Activated CD4-positive, alpha-beta T cell treated with anti-CD3 and anti-CD28 coated beads, Interleukin-10, Interleukin-2, amounts not matched to agents 100 ng/mL and 50 ng/mL, durations not matched to agents 16 hours and 8 hours (primary cell): ENCODE measurements around the gene PKLR.

Source experiments
- DNase-seq: peaks from one replicate; pipeline ENCODE4 v3.0.0-alpha.2; 2020

Gene PKLR

DNA sequence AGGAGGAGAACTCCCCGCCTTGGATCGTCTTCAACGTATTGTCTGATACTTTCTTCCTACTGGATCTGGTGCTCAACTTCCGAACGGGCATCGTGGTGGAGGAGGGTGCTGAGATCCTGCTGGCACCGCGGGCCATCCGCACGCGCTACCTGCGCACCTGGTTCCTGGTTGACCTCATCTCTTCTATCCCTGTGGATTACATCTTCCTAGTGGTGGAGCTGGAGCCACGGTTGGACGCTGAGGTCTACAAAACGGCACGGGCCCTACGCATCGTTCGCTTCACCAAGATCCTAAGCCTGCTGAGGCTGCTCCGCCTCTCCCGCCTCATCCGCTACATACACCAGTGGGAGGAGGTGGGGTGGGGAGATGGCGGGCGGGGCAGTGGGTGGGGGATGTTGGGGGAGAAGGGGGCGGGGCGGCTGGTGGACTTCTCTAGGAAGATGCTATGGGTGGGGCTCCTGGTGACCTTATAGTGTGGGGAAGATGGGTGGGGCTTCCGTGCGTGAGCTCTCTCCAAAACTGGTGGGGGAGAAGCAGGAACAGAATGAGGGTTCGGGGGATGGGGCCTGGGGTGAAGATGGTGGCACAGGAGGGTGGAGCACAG is 18.6 kb downstream of the PKLR start:
- DNase-seq: no peak

DNA sequence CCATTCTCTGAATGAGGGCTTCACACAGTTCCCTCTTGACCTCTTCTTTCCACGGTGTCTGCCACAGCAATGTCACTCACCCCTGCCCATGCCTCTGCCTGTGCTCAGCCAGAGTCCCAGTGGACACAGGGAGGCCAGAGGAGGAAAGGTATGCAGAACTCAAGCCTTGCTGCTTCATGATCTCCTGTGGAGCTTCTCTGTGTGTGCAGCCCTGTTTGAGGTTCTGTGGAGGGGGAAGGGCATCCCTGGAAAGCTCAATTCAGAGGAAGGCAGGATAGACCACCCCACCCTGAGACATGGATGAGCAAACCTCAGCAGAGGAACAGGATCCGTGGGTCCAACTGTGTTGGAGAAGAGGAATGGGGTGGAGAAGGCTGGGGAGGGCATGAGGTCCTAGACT is 22.0 kb downstream of the PKLR start:
- no peak for DNase-seq

DNA sequence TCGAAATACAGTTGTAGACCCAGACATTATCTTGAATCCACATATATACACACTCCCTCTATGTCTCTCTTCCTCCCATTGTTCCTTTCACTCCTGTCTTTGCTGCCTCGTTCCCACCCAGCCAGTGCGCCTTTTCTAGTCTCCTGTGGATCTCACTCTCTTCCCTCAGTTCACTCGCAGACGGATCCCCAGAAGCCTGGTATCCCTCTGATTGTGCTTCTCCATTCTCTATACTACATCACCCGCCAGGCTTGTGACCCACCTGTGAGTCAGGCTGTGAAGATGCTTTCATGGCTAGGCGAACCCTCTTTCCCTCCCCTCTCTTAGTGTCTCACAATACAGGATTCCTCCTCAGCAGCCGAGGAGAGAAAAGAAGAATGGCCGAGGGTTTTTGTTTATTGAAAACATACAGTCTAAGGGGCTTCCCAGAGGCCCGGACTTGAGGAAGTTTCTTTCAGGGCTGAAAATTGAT is 22.5 kb downstream of the PKLR start:
- no peak for DNase-seq

- peak; percentile 58 for DNase-seq
Measured at GRCh38 chr1:155277902-155278688, 23.1 kb downstream of the PKLR start.

DNA sequence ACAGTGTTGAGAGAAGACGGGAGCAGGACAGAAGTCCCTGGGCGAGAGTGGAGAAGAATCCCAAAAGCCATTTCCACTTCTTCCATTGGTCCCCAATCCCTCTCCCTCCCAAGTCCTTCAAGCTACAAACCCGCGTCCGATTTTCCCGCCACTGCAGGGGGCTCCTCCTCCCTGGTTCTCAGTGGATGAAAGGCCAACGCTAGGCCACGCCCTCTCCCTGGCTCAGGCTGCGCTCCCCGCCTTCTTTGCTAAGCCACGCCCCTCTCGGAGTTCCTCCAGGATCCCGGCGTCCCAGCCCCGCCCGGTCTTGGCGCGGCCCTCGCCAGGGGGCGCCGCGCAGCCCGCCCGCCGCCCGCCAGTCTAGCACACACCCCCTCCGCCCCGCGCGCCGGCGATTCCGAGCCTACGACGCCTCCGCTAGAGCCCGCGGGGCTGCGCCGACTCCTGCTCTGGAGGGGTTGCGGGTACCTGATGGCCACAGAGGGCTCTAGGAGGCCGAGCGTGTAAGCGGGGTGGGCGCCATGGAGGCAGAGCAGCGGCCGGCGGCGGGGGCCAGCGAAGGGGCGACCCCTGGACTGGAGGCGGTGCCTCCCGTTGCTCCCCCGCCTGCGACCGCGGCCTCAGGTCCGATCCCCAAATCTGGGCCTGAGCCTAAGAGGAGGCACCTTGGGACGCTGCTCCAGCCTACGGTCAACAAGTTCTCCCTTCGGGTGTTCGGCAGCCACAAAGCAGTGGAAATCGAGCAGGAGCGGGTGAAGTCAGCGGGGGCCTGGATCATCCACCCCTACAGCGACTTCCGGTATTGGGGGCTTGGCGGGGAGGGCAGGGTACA is 24.0 kb downstream of the PKLR start, which contains the start of gene HCN3:
Gene HCN3 (plus strand): TSS at position 394 of the 832 bp plus-strand sequence. CDS start 128 bp downstream, at position 522.
- DNase-seq: peak; percentile 97

DNA sequence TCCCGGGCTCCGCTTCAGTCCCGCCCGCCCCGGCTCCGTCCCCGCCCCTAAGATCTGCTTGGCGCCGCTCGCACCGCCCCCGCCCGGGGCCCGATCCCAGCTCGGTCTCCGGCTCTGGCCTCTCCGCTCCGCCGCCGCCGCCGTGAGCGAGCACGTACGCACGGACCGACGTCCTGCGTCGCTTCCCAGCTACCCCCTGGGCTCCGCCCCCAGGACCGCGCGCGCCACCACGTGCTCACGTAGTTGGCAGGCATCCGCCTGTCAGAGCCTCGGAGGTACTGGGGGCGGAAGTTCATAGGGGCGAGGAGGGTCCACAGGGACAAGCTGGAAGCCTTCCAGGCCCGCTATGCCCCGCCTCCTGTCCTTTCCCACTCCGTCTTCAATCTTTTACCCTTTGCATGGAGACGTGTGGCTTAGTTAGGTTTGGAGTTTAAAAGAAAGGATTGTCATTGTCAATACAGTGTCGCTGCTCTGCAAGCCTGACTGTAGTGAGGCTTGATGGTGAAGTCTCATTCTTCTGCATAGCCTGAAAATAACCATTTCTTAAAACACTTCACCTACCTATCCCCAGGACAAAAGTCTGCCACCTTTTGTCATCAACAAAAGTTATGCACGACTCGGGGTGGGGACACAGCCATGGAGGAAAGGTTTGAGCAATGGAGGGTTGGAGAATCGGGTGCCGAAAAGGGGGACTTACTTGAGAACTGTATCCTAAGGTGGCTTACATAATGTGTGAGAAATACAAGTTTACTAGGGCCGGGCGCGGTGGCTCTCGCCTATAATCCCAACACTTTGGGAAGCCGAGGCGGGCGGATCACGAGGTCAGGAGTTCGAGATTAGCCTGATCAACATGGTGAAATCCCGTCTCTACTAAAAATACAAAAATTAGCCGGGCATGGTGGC is 27.6 kb downstream of the PKLR start, which contains the start of gene CLK2:
Gene CLK2 (minus strand): TSS at position 162 of the 903 bp plus-strand sequence. CDS start 2,527 bp downstream, outside the sequence.
- DNase-seq: peak; percentile 98

DNA sequence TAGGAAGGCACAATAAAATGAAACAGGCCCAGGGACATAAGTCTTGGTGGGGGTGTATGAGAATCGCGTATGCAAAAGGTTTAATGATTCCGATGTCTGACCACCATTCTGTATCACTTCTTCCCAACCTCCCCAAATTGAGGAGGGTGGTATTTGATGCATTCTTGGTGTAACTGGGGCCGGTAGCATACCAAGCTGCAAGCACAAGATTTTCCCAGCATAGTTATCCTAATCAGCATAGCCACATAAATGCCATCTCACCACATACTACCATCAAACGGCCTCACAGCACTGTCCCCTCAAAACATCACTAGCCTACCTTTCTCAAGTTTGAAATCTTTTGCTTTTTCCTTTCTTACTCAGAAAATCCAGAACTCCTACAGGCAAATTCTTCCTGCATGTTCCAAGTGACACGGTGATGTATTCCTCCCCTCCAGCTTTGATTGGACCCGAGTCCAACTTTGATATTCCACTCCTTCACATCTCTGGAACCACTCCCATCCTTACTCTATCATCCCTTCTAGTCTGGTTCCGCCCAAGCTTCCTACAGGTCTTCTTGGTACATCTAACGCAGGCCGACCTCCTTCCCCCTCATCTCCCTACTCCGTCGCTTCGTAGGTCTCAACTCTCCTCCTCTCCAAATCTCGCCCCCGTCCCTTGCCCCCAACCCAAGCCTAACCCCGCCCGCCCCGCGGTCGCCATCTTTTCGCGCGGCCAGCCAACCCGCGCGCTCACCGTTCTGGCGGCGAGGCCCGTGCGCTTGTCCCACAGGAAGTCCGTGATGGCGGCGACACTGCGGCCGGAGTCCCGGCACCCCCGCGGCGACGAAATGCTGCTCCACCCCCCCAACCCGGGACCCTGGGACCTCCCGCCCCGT is 28.5 kb downstream of the PKLR start:
- DNase-seq: no peak

- no peak for DNase-seq
Measured at GRCh38 chr1:155269381-155269780, 31.9 kb downstream of the PKLR start.

- DNase-seq: no peak
Measured at GRCh38 chr1:155268630-155269029, 32.6 kb downstream of the PKLR start.

DNA sequence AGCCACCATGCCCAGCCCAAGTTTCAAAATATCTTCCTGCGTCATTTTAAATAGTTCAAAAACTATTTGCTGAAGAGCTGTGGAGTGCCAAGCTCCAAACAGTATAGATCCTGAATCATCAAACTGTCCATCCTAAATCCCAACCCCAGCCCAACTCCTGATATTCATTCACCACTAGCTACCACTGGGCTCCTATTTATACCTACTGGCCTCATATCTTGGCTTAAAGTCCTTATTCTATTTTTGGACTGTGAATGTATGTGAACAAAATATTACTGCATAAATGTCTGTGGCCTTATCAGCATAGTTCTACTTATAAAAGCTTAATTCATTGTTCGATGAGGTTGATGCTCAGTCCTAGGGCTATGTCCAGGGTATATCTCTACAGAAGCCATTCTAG is 33.9 kb downstream of the PKLR start:
- no peak for DNase-seq

DNA sequence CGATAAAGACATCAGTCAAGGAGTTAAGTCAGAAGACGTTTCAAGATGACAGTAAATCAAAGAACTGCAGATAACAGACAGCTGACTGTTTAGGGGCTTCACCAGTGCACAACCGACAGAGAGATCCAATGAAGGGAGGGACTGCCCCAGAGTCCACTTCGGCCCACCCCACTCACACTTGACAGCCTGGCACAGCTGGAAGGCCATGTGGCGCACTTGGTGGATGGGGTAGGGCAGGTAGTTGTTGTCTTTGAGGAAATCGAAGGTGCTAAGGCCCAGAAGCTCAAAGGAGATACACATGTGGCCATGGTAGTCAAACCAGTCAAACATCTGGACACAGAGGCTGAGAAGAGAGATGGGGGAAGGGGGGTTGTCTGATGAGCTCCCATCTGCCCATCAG is 34.7 kb downstream of the PKLR start:
- DNase-seq: no peak

DNA sequence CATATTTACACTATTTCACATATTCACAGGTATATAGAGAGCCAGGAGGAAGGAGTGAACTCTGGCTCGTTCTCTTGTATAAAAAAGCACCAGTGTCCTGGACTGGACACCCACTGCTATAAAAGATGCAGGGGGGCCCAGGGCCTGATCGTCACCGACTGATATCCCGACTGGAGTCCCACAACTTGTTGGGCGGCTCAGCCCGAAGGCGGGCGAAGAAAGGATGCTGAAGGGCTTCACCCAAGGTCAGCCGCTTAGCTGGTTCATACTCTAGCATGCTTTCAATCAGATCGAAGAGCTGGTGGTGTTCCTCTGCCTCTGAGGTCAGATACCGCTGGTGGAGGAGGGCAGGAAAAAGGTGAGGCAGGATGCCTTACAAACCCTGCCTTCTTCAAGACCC is 38.2 kb downstream of the PKLR start:
- DNase-seq: no peak

DNA sequence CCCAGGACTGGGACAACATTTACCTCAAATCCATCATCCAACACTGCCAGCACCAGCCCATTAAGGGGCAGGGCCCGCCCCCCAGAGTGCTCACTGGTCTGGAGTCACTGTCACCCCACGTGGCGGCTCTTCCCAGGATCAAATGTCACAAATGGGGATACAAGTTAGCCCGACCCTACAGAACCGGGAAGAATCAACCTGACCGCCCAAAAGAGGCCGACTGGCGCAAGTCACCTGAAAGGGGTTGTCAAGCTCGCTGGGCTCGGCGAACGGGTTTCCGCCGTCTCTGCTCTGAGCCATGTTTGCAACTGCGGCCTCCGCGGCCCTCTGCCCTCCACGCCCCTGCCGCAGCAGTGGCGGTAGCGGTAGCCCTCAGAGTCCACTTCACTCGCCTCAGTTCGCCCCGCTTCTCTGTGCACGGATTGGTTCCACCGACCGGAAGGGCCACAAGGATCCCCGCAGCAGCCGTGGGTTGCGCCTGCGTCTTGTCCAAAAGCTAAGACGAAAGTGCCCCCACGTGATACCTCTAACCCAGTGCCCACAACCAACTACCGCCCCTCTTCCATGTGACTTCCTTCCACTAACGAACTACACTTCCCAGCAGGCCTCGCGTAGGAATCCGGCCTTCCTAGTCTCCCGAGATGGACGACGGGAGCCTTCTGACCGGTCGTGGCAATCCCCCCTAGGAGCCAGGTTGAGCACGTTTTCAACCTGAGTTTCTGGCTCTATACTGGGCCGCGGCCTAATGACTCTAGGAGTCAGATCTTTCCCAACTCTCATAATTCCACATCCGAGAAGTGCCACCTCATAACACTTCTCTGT is 39.2 kb downstream of the PKLR start, which contains the start of gene SCAMP3:
Gene SCAMP3 (minus strand): TSS at position 509 of the 822 bp plus-strand sequence. CDS start 209 bp downstream, at position 300.
- DNase-seq: peak; percentile 96

GRCh38 chr1:155261493-155261851 is 39.8 kb downstream of the PKLR start:
- DNase-seq: peak; percentile 56

DNA sequence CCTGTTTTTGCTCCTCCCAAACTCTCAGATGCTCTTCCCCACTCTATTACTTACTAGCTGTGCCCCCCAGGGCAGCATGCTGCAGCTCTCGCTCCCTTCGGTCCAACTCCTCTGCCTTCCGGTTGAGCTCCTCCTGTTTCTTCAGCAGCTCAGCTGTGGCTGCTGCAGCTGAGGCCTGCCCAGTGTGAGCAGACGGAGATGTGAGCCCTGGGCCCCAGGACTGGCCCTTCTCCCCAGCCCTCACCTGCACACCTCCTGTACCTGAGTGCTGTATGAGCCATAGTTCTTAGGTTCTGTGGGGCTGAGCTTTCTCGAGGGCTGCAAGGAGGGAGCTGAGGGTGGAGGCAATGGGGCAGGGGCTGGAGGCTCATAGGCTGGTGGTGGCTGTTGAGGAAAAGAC is 41.0 kb downstream of the PKLR start:
- no peak for DNase-seq

DNA sequence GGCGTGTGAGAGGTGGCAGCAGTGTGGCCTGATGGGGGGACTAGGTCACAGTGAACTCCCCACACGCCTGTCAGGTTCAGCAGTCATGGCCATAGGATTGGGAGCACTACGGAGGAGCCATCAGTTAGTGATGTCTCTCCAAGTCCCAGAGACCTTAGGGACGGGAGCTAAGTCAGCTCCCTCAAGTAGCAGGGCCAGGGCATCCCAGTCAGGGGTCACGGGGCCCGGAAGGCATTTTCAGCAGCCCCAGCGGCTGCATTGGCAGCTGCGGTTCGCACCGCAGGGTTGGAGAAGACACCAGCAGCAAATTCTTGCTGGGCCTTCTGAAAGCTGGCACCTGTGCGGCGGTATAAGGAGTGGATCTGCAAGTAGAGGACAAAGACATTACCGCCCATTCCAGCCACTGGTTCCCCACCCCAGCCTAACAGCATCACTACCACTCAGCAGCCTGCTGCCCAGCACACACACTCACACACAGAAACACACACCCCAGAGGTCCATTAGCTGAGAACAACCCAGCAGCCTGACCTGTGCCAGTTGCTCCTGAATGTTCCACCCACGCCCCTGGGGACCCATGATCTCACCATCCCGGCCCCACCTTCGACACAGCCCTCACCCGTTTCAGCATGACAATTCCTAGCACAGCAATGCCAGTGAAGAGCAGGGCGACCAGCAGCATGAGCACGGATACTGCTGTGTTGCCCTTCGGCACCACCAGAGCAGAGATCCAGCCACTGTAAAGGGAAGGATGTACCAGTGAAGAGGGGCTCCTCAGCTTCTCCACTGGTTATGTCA is 45.0 kb downstream of the PKLR start:
- no peak for DNase-seq

DNA sequence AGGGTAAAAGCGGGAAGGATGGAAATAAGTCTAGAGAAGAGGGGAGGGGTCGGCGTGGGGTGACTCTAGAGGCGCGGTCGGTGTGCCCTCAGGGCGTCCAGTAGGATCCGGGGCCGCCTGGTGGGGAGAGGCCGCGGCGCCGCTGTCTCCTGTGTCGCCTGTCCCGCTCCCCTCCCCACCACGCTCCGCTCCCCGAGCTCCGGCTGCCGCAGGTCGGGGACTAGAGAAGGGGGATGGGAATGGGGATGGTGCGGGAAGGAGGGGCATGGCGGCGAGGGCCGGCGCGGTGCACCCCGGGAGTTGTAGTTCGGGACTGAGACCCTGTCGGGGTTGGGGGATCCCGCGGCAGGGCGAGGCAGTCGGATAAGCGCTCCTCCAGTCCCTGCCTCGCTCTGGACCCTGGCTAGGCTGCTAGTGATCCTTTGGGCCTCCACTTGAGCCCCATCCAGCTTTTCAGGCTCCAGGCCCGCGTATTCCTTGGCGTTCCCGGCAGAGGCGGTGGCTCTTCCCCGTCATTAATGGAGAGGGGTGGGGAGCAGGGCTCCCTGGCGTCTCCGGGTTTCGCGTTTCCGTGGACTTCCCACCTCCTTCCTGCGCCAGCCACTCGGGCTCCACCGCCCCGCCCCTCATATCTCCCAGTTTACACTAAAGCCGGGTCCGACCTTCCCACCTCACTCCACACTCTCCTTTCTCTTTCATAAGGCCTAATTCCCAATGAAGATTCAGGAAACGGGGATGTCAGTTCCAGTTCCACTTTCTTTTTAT is 45.8 kb downstream of the PKLR start, which contains the start of gene ENTREP3:
Gene ENTREP3 (minus strand): TSS at position 241 of the 765 bp plus-strand sequence. CDS start 606 bp downstream, outside the sequence.
- peak; percentile 88 for DNase-seq

GRCh38 chr1:155254714-155255242 is 46.5 kb downstream of the PKLR start:
- no peak for DNase-seq
